ENCODE results near the gene GPR151.

GRCh38 chr5:146533882-146534281, 17.9 kb upstream of the GPR151 start:
- TF ChIP-seq CTCF (conservative IDR thresholded peaks at IDR 0.05; ENCODE audit: low read depth, low read length) (no peak), EZH2 (IDR thresholded peaks at IDR 0.05; ENCODE audit: low read length, unreplicated experiment) (no peak), EZH2phosphoT487 (IDR thresholded peaks at IDR 0.05; ENCODE audit: borderline replicate concordance, low read length) (no peak)

Data from PC-3 (cell line).